Lung (tissue), 12 donors: ENCODE data around the gene TBC1D1. TPM values are rescaled to one million over a fixed set of nuclear protein-coding genes. Genes with fewer than 3 reads are reported as not detected.
A peak's percentile ranks its signal among the peaks of the same experiment; 100 is the strongest.

Experiments used
- ATAC-seq: fragments of 200-7000 bp; cut with Tn5 transposase; one replicate; pipeline ENCODE4 v1.9.1; 2020; ENCODE audit warnings: moderate number of reproducible peaks; ENCODE audit not compliant: insufficient read depth, low FRiP score
- DNase-seq, 3 donors: peaks; one replicate each; pipeline ENCODE4 v3.0.0-alpha.2; 2013 to 2017
- H3K27ac ChIP-seq, 2 donors: one replicate each; pipeline ENCODE4 v1.5.1; 2013; ENCODE audit warnings: mild to moderate bottlenecking in 2 of 2, moderate library complexity in 2 of 2, control low read depth in 1 of 2, inconsistent platforms in 1 of 2, low read depth in 1 of 2, low read length in 1 of 2
- H3K27me3 ChIP-seq, 3 donors: one replicate each; pipeline ENCODE4 v1.5.1; 2013; ENCODE audit warnings: low read length in 2 of 3; ENCODE audit not compliant: control insufficient read depth in 3 of 3, insufficient read depth in 3 of 3
- H3K36me3 ChIP-seq, 4 donors: one replicate each; pipeline ENCODE4 v1.5.1; 2013; ENCODE audit warnings: low read length in 4 of 4, mild to moderate bottlenecking in 1 of 4, moderate library complexity in 1 of 4; ENCODE audit not compliant: control insufficient read depth in 4 of 4, insufficient read depth in 4 of 4
- H3K4me1 ChIP-seq, 5 donors: one replicate each; pipeline ENCODE4 v1.5.1; 2013; ENCODE audit warnings: low read length in 5 of 5, mild to moderate bottlenecking in 2 of 5, moderate library complexity in 1 of 5; ENCODE audit not compliant: control insufficient read depth in 5 of 5, insufficient read depth in 5 of 5
- H3K4me3 ChIP-seq: one replicate; pipeline ENCODE4 v1.5.1; 2013; ENCODE audit warnings: mild to moderate bottlenecking, control low read depth, moderate library complexity
- H3K9ac ChIP-seq, 2 donors: one replicate each; pipeline ENCODE4 v1.5.1; 2013; ENCODE audit warnings: low read length in 2 of 2, control low read depth in 1 of 2; ENCODE audit not compliant: insufficient read depth in 1 of 2
- H3K9me3 ChIP-seq, 4 donors: one replicate each; pipeline ENCODE4 v1.5.1; 2013; ENCODE audit warnings: low read length in 3 of 4, mild to moderate bottlenecking in 1 of 4, moderate library complexity in 1 of 4; ENCODE audit not compliant: control insufficient read depth in 4 of 4, insufficient read depth in 3 of 4
- WGBS, 2 donors: extraction: QIAGEN DNeasy Blood & Tissue Kit; methylation state at CpG; one replicate each; pipeline ENCODE4 v1.1.7; 2013; 5-methylcytosine and 5-hydroxymethylcytosine counted together
- polyA plus RNA-seq, 2 donors: library from polyadenylated mRNA; stranded (reverse); fragments of 200-250 nt; gene quantifications; one replicate each; pipeline ENCODE4 v1.2.1, GENCODE V29; 2013
- total RNA-seq, 2 donors: library from RNA; depleted of rRNA in 1 of 2; stranded (reverse); fragments of >200 nt in 1 of 2; gene quantifications; one replicate each; pipeline ENCODE4 v1.2.1, GENCODE V29; 2014 to 2021
- TF ChIP-seq, protein P1 (sequence below): IDR thresholded peaks from 2 replicates; pipeline ENCODE4 v1.5.1; 2012; ENCODE audit warnings: mild to moderate bottlenecking; ENCODE audit errors: control extremely low read depth, extremely low read depth
- donor health status: control.
- donor health status: control.
- donor health status: Bipolar disorder and iron deficiency.
- donor health status: healthy.
- donor health status: DM: yes; HTN: yes; CAD: no.

Gene TBC1D1
- total and polyA plus RNA-seq, 4 donors = 23.6 to 71.1 (median 43.9) TPM

GRCh38 chr4:38021751-38022150 is 130.9 kb downstream of the TBC1D1 start:
- Histone ChIP-seq H3K9ac (no peak overlapping the region), H3K4me3 (no peak overlapping the region), H3K27me3 (no peaks in the 10 kb centered on the region), H3K9me3 (no peaks in the 10 kb centered on the region), H3K4me1 (peaks cover 0 to 8% (median 2%) of the 10 kb centered on the region in 5 donors), H3K27ac (no peak overlapping the region), H3K36me3 (peaks cover 4 to 17% (median 8%) of the 10 kb centered on the region in 4 donors)
- TF ChIP-seq, protein P1, sequence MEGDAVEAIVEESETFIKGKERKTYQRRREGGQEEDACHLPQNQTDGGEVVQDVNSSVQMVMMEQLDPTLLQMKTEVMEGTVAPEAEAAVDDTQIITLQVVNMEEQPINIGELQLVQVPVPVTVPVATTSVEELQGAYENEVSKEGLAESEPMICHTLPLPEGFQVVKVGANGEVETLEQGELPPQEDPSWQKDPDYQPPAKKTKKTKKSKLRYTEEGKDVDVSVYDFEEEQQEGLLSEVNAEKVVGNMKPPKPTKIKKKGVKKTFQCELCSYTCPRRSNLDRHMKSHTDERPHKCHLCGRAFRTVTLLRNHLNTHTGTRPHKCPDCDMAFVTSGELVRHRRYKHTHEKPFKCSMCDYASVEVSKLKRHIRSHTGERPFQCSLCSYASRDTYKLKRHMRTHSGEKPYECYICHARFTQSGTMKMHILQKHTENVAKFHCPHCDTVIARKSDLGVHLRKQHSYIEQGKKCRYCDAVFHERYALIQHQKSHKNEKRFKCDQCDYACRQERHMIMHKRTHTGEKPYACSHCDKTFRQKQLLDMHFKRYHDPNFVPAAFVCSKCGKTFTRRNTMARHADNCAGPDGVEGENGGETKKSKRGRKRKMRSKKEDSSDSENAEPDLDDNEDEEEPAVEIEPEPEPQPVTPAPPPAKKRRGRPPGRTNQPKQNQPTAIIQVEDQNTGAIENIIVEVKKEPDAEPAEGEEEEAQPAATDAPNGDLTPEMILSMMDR = no peak
- WGBS, 2 donors = 80 to 83% methylated on average over 3 of the region's 3 CpGs
- DNase-seq (no peak), ATAC-seq (no peak)

DNA sequence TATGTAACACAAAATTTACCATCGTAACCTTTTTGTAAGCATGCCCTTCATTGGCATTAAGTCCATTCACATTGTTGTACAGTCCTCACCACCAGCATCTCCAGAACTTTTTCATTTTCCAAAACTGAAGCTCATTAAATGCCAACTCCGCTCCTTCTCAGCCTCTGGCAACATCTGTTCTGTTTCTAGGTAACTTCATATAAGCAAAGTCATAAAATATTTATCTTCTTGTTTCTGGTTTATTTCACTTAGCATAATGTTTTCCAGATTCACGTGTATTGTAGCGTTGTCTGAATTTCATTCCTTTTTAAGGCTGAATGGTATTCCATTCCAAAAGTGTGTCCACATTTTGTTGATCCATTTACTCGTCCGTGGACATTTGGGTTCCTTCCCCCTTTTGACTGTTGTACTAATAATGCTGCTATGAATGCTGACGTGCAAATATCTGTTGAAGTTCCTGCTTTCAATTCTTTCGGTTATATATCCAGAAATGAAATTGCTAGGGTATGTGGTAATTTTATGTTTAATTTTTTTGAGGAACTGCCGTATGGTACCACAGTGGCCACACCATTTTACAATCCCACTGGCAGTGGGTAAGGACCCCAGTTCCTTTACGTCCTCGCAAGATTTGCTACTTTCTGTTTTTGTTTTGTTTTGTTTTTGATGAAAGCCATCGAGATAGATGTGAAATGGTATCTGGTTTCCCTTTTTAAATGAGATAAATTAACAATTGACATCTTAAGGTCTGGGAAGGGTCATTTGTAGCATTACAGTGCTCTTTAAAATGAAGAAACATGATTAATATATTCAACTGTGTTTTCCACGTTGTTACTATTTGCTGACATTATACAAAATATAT is 132.7 kb downstream of the TBC1D1 start:
- Histone ChIP-seq H3K27ac (no peak overlapping the region), H3K27me3 (no peaks in the 10 kb centered on the region)
- WGBS, 2 donors = 43 to 61% methylated on average over 13 of the region's 13 CpGs

DNA sequence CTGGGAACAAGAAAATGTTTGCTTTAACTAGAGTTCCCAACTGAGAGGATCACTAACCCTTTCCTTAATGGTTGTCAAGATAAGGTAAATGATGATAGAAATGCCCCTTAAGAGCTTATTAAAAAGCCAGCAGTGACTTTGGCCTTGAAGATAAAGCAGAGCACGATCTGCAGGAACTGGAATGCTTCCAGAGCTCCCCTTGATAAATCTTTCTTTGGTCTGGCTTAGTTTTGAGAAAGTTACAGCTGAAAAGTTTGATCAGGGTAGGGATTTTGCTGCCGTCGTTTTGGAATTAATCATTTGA is 133.3 kb downstream of the TBC1D1 start:
- no peak for ATAC-seq
- Histone ChIP-seq H3K27ac (no peak overlapping the region), H3K36me3 (peaks cover 0 to 28% (median 10%) of the 10 kb centered on the region in 4 donors), H3K4me3 (no peak overlapping the region), H3K9ac (no peak overlapping the region), H3K4me1 (peaks cover 0 to 8% (median 2%) of the 10 kb centered on the region in 5 donors), H3K27me3 (no peaks in the 10 kb centered on the region), H3K9me3 (no peaks in the 10 kb centered on the region)
- WGBS, 2 donors = 14 to 28% methylated on average over 3 of the region's 3 CpGs
- DNase-seq = peak in 2 of 3 donors; percentile 29 to 60
- TF ChIP-seq, protein P1 = no peak

More for the DNA sequence above, 132.7 kb downstream of the TBC1D1 start:
- no peak overlapping the region for H3K9ac ChIP-seq
- peaks cover 0 to 8% (median 2%) of the 10 kb centered on the region in 5 donors for H3K4me1 ChIP-seq
- no peaks in the 10 kb centered on the region for H3K9me3 ChIP-seq
- peak; percentile 27 for ATAC-seq
- no peak overlapping the region for H3K4me3 ChIP-seq
- TF ChIP-seq, protein P1 = no peak
- peaks cover 0 to 22% (median 10%) of the 10 kb centered on the region in 4 donors for H3K36me3 ChIP-seq
- peak in 1 of 3 donors; percentile 6 for DNase-seq
